HG02678 (cell line): ENCODE measurements around the gene MAGEC2.

Experiments used
- ATAC-seq: cut with Tn5 transposase; IDR thresholded peaks from one replicate; pipeline ENCODE4 v1.9.1; 2021; ENCODE audit warnings: mild to moderate bottlenecking, moderate library complexity; ENCODE audit not compliant: unreplicated experiment

MAGEC2 gene

GRCh38 chrX:142204522-142205433 is at the start of gene MAGEC2:
MAGEC2 (minus strand) TSS chrX:142205290; CDS start chrX:142203987, 1,303 bp downstream.
- ATAC-seq, result no peak

DNA sequence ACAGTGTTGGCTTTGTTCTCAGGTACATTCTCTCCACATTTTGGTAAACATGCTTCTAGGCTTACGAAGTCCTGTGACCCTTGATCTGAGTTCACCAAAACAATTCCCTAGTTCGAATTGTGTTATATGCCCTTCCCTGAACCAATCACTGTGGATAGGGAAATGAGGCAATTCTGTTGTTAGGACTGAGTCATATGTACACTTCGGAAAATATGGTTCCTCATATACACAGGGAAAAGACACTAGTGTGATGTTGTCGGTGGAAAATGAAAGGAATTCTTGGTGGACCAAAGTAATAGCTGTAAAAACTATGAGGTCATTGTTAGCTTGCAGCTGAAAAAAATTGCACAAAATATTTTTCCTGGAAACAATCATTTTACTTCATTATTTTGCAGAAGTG is 46.6 kb upstream of the MAGEC2 start:
- no peak for ATAC-seq

DNA sequence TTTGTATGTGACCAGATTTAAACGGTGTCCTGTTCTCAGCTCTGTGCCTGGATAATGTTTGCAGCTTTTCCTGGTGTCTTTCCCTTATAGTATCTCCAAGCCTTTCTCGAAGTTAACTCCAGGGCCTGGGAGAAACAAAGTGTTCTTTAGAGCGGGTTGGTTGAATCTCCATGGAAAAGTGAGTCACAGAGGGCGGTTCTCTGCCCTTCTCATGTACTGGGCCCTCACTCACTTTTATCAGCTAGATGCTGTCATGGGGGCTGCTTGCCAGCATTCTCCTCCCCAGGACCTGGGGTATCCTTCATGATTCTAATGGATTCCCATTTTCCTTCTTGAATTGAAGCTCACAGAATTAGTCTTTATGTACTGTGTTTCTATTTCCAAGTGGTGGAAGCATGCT is 46.1 kb upstream of the MAGEC2 start:
- ATAC-seq, result no peak

DNA sequence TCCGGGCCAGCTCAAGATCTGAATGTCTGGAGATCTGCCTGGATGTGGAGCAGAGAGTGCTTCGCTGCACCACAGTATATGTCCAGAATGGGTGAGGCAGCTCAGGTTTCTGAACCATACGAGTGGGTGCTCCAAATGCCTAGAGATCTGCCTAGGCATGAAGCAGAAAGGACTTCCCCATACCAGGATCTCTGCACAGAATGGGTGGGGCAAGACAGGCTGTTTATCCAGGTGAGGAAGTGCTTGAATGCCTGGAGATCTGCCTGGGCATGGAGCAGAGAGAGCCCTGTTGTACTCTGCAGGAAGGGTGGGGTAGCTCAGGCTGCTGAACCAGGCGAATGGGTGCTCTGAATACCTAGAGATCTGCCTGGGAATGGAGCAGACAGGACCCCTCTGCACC is 45.4 kb upstream of the MAGEC2 start:
- ATAC-seq, result no peak

DNA sequence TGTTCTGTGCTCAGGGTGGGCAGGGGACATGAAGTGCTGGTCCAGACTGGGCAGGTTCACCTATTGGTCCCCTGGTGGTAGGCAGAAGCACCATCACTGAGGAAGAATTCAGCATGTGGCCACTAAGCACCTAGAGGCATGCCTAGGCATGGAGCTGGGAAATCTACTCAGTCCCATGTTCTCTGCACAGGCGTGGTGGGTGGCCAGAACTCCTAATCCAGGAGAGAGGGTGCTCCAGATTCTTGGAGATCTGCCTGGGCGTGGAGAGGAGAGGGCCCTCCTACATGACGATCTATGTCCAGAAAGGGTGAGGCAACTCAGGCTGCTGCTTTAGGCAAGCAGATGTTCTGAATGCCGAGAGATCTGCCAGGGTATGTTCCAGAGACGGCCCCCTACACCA is 44.6 kb upstream of the MAGEC2 start:
- ATAC-seq, result no peak

DNA sequence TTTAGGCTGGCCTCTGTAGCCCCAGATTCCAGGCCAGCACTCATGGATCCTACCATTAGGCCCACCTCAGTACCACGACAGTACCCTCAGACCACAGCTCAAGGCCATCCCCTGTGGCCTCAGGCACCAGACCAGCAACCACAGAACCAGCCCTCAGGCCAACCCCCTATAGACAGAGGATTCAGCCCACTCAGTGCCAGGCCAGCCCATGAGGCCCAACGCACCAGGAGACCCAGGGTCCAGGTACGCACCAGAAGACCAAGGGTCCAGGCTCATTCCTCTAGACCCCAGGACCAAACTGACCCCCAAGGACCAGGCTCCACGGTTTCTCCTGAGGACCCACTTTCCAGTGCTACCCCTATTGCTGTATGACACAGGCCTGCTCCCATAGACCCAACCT is 39.5 kb upstream of the MAGEC2 start:
- ATAC-seq, result no peak

- ATAC-seq, result no peak
Observed at GRCh38 chrX:142238536-142238935, 33.4 kb upstream of the MAGEC2 start.

GRCh38 chrX:142233400-142233799 is 28.3 kb upstream of the MAGEC2 start:
- no peak for ATAC-seq

DNA sequence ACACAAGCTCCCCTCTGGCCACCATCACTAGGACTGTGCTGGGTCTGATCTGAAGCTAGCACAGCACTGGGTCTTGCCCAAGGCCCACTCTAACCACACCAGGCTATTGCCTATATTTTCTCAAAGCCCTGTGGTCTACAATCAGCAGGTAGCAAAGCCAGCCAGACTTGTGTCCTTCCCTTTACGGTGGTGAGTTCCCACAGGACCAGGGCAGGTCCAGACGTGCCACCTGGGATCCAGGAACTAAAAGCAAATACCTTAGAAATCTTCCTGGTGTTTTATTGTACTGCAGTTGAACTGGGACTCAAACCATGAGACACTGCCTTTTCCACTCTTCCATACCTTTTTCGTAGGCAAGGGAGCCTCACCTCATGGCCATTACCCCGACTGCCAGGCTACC is 9.0 kb upstream of the MAGEC2 start:
- no peak for ATAC-seq

- no peak for ATAC-seq
Observed at GRCh38 chrX:142201113-142201512, 4.0 kb downstream of the MAGEC2 start.

DNA sequence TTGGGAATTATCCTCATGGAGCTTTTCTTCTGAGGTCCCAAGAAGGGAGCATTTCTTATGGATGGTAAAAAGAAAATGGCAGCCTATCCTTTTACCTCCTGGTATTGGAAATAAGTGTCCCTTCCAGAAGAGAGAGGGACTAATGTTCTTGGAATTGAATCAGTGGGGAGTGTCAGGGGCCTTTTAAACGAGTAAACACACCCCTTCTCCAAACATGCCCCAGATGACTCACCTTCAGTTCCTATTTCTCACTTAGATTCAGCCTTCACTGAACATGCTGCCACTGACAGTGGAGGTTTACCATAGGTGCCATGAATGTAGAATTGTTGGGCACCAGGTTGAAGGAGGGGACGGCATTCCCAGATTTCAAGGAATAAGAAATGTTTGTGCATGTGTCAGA is 19.0 kb downstream of the MAGEC2 start:
- no peak for ATAC-seq

GRCh38 chrX:142184756-142185602 is 20.1 kb downstream of the MAGEC2 start:
- no peak for ATAC-seq

DNA sequence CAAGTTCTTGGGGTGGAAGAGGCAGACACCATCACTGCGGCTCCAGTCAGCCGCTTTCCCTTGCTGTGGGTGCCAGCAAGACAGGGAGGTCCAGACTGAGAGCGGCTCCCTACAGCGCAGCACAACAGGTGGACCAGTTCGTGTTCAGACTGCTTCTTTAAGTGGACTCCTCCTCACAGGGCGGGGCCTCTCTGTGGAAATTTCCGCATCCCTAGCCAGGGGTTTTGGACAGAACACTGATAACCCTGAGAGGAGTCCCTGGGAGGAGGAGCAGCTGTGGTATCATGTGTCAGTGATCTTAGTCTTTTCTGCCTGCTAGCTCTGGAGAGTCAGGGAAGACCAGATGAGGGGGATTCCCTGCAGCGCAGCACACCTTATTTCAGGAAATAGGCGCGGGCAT is 48.5 kb downstream of the MAGEC2 start:
- ATAC-seq, result no peak
